GM12891 (cell line): ENCODE measurements around the gene SLC66A1.

ENCODE experiments used
- POLR2A ChIP-seq: IDR thresholded peaks from 2 replicates; pipeline ENCODE4 v1.6.1; 2011; ENCODE audit warnings: low read depth, low read length, control low read depth
- POLR2AphosphoS5 ChIP-seq: IDR thresholded peaks from 2 replicates; pipeline ENCODE4 v1.6.1; 2011; ENCODE audit warnings: low read depth, low read length, control low read depth
- POU2F2 ChIP-seq: IDR thresholded peaks from 2 replicates; pipeline ENCODE4 v1.6.1; 2011; ENCODE audit warnings: low read depth, mild to moderate bottlenecking, control low read depth, low read length, moderate library complexity
- TAF1 ChIP-seq: IDR thresholded peaks from 2 replicates; pipeline ENCODE4 v1.6.1; 2011; ENCODE audit warnings: low read depth, low read length, control low read depth

DNA sequence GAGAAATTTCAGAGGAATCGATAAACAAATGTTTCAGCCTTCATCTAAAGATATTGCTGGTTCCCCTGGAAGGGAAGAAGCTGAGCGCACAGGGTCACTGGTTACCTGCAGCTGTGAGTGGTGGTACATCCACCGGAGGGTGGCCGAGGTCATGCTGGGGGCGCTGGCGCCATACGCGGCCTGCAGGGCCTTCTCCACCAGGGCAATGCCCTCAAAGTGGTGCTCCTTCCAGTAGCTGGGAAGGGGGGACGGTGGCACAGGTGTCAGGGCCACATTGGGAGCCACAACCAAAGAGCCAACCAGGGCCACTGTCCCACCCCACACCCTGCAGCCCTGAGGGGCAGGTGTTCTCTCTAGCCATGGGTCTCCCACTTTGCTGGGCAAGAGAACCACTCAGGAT lies 28.2 kb upstream of the SLC66A1 start:
- no peak for TF ChIP-seq POLR2AphosphoS5
- TF ChIP-seq POLR2A: no peak
- no peak for TF ChIP-seq POU2F2
- TF ChIP-seq TAF1: no peak
